Type B pancreatic cell (in vitro differentiated cells): ENCODE results near the gene UGT1A5. TPM values are rescaled to one million over a fixed set of nuclear protein-coding genes. Genes with fewer than 3 reads are reported as not detected.

ENCODE experiments used
- DNase-seq: peaks from one replicate; pipeline ENCODE4 v3.0.0; 2021; ENCODE audit warnings: mixed read lengths; ENCODE audit not compliant: unreplicated experiment; ENCODE audit errors: extremely low spot score
- H3K27ac Mint-ChIP-seq: 2 replicates; pipeline ENCODE4 v1.8.0; 2021; ENCODE audit warnings: mild to moderate bottlenecking, mixed read lengths
- H3K27me3 Mint-ChIP-seq: 2 replicates; pipeline ENCODE4 v1.8.0; 2021; ENCODE audit warnings: mixed read lengths
- H3K36me3 Mint-ChIP-seq: 2 replicates; pipeline ENCODE4 v1.8.0; 2021; ENCODE audit warnings: mixed read lengths
- H3K4me1 Mint-ChIP-seq: one replicate; pipeline ENCODE4 v1.8.0; 2021; ENCODE audit warnings: mixed read lengths; ENCODE audit not compliant: unreplicated experiment
- H3K4me3 Mint-ChIP-seq: 2 replicates; pipeline ENCODE4 v1.8.0; 2021; ENCODE audit warnings: mild to moderate bottlenecking, mixed read lengths
- H3K9me3 Mint-ChIP-seq: 2 replicates; pipeline ENCODE4 v1.8.0; 2021; ENCODE audit warnings: mixed read lengths
- CTCF ChIP-seq: fragments of 200-600 bp; sonication (generic); conservative IDR thresholded peaks from 2 replicates; pipeline ENCODE4 v1.5.0; 2021; ENCODE audit warnings: antibody characterized with exemption, mild to moderate bottlenecking
- total RNA-seq: library from RNA; stranded (reverse); gene quantifications from 2 replicates; pipeline ENCODE4 v1.2.1, GENCODE V29; 2021; ENCODE audit warnings: low replicate concordance

UGT1A5 gene
- total RNA-seq, 1 donor from 2014 or later: not detected

DNA sequence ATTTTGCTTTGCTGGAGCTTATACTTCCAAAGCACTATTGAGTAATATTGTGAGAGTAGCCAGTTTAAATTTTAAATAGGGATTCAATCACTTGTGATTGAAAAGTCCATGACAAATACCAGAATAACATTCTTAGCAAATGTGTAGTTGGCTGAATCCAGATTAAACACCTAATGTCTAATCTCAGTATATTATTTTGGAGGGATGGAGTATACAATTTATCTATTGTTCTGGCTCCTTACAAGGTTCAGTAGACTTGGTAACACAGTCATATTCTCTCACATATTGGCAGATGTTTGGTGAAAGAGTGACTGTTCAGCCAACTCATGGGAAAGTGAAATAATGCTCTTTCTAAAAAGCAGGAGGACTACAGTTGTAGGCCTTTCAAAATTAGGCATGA lies 38.8 kb upstream of the UGT1A5 start:
- Mint-ChIP-seq H3K27me3 (peaks cover 13% of the 10 kb centered on the region), H3K36me3 (no peaks in the 10 kb centered on the region), H3K27ac (no peak overlapping the region), H3K9me3 (no peaks in the 10 kb centered on the region), H3K4me3 (no peak overlapping the region), H3K4me1 (no peaks in the 10 kb centered on the region)
- no peak for TF ChIP-seq CTCF
- no peak for DNase-seq

DNA sequence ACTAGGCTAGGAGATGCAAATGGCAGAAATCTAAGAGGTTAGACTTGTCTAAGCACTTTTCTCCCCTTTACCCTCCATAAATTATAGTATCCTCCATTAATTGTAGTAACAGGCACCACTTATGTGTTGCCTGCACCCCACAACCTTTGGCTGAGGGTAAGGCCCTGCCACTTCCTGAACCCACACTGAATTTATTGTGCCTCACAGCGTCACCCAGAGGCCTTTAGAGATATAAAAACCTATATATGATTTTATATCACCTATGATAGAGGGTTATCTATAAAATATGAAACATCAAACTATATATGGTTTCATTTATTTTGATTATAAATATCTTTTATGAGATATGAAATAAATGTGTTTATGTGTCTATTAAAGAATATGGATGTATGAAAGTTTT lies 38.4 kb upstream of the UGT1A5 start:
- Mint-ChIP-seq H3K4me1 (no peaks in the 10 kb centered on the region), H3K9me3 (no peaks in the 10 kb centered on the region), H3K4me3 (no peak overlapping the region), H3K27ac (no peak overlapping the region), H3K27me3 (peaks cover 13% of the 10 kb centered on the region), H3K36me3 (no peaks in the 10 kb centered on the region)
- DNase-seq: no peak
- no peak for TF ChIP-seq CTCF

- Mint-ChIP-seq H3K4me1 (no peaks in the 10 kb centered on the region), H3K27ac (no peak overlapping the region), H3K4me3 (no peak overlapping the region), H3K27me3 (peaks cover 17% of the 10 kb centered on the region), H3K9me3 (no peaks in the 10 kb centered on the region), H3K36me3 (no peaks in the 10 kb centered on the region)
- no peak for DNase-seq
- TF ChIP-seq CTCF: peak; percentile 36
Measured at GRCh38 chr2:233674995-233675394, 37.7 kb upstream of the UGT1A5 start.

- Mint-ChIP-seq H3K27me3 (peaks cover 18% of the 10 kb centered on the region), H3K4me3 (no peak overlapping the region), H3K9me3 (no peaks in the 10 kb centered on the region), H3K27ac (no peak overlapping the region), H3K36me3 (no peaks in the 10 kb centered on the region), H3K4me1 (no peaks in the 10 kb centered on the region)
- TF ChIP-seq CTCF: no peak
- no peak for DNase-seq
Measured at GRCh38 chr2:233676046-233676445, 36.7 kb upstream of the UGT1A5 start.

DNA sequence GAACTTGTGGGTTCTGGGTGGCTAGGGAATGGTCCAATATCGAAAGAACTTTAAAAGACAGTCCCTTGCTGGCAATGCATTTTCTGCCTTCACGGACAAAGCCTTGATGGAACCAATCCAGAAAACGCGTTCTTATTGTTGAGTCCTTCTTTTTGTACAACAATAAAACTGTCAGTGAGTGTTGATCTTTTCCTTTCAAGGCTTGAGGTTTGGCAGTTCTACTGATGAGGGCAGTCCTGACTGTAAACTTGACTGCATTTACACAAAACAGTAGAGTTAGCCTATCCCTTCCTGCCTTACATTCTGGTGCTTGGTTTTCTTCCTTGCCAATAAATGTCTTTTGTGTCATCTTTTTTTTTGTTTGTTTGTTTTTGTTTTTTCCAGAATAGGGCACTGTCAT lies 33.5 kb upstream of the UGT1A5 start:
- no peak for TF ChIP-seq CTCF
- Mint-ChIP-seq H3K27ac (no peak overlapping the region), H3K4me1 (no peaks in the 10 kb centered on the region), H3K4me3 (no peak overlapping the region), H3K36me3 (no peaks in the 10 kb centered on the region), H3K9me3 (no peaks in the 10 kb centered on the region), H3K27me3 (peaks cover 15% of the 10 kb centered on the region)
- DNase-seq: no peak

DNA sequence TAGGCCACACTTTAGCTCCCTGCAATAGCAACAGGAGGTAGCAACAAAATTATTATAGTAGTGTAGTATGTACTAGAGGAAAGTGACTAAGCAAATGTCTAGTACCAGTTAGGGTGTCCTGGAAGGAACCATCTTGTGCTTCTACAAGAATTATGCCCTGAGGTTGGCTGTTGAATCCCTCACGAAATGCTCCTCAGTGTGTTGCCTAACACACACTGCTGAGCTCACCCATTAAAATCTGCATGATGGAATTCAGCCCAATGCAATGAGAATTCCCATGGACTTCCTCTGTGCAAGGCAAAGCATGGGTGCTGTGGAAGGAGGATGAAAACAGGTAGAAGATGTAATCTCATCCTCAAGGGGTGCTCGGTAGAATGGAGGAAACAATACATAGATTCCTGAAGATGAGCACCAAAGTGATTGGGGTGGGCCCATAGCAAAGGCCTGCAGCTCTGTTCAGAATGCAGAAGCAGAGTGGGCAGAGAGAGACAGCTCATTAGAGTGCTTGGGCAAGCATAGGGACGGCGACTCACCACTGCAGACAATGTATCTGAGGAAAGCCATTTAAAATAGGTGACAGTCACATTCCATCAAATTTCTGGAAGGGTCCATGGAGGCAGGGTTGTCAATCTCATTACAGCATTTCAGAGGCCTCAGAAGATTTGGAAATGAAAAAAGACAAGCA lies 32.2 kb upstream of the UGT1A5 start:
- peaks cover 15% of the 10 kb centered on the region for H3K27me3 Mint-ChIP-seq
- DNase-seq: no peak
- no peaks in the 10 kb centered on the region for H3K36me3 Mint-ChIP-seq
- no peaks in the 10 kb centered on the region for H3K4me1 Mint-ChIP-seq
- no peaks in the 10 kb centered on the region for H3K9me3 Mint-ChIP-seq
- no peak overlapping the region for H3K27ac Mint-ChIP-seq
- TF ChIP-seq CTCF: no peak
- H3K4me3 Mint-ChIP-seq: no peak overlapping the region
